ENCODE data around the gene CUX1. TPM values are rescaled to one million over a fixed set of nuclear protein-coding genes. Genes with fewer than 3 reads are reported as not detected.

The CUX1 gene
- total and polyA plus RNA-seq, 2 of the 13 experiments (the other 11 are each of a cell fraction or from before 2014, with no cell fraction given), result 13.7 to 14.9 TPM

- TF ChIP-seq AGO1 (IDR thresholded peaks at IDR 0.05; ENCODE audit: low read depth, low read length, poor library complexity, severe bottlenecking) (no peak), ZNF75D (CRISPR knock-in tag; IDR thresholded peaks at IDR 0.05; ENCODE audit: borderline replicate concordance) (no peak), SMAD9 (CRISPR knock-in tag; IDR thresholded peaks at IDR 0.05) (no peak; the same call in 1 of the 2 replicates), ISX (CRISPR knock-in tag; conservative IDR thresholded peaks at IDR 0.05) (no peak), GATAD2A (CRISPR knock-in tag; IDR thresholded peaks at IDR 0.05) (peak; percentile 82; the same call in 1 of the 2 replicates), ZNF292 (CRISPR knock-in tag; IDR thresholded peaks at IDR 0.05; ENCODE audit: borderline replicate concordance, low read depth) (peak; percentile 84; the same call in 1 of the 2 replicates), ZNF652 (CRISPR knock-in tag; IDR thresholded peaks at IDR 0.05; ENCODE audit: borderline replicate concordance, low read depth) (peak; percentile 17; the same call in 1 of the 2 replicates), SOX6 (IDR thresholded peaks at IDR 0.05) (no peak), SOX6 (CRISPR knock-in tag; IDR thresholded peaks at IDR 0.05) (peak; percentile 63; the same call in 1 of the 2 replicates), MED8 (CRISPR knock-in tag; IDR thresholded peaks at IDR 0.05; ENCODE audit: insufficient replicate concordance) (no peak), MAX (IDR thresholded peaks at IDR 0.05) (peak; percentile 68), ZNF556 (CRISPR knock-in tag; IDR thresholded peaks at IDR 0.05; ENCODE audit: borderline replicate concordance) (no peak), ELF4 (CRISPR knock-in tag; IDR thresholded peaks at IDR 0.05; ENCODE audit: borderline replicate concordance) (no peak), NCOA5 (CRISPR knock-in tag; IDR thresholded peaks at IDR 0.05) (no peak), ZFP82 (CRISPR knock-in tag; IDR thresholded peaks at IDR 0.05; ENCODE audit: borderline replicate concordance) (no peak)
- TF ChIP-seq, protein P1, sequence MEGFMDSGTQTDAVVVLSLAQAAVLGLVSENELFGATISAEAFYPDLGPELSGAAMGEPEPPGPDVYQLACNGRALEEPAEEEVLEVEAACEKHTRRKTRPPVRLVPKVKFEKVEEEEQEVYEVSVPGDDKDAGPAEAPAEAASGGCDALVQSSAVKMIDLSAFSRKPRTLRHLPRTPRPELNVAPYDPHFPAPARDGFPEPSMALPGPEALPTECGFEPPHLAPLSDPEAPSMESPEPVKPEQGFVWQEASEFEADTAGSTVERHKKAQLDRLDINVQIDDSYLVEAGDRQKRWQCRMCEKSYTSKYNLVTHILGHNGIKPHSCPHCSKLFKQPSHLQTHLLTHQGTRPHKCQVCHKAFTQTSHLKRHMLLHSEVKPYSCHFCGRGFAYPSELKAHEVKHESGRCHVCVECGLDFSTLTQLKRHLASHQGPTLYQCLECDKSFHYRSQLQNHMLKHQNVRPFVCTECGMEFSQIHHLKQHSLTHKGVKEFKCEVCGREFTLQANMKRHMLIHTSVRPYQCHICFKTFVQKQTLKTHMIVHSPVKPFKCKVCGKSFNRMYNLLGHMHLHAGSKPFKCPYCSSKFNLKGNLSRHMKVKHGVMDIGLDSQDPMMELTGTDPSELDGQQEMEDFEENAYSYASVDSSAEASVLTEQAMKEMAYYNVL (CRISPR knock-in tag; IDR thresholded peaks at IDR 0.05; ENCODE audit: borderline replicate concordance), result peak; percentile 65; the same call in 1 of the 2 replicates
- TF ChIP-seq, protein P2, sequence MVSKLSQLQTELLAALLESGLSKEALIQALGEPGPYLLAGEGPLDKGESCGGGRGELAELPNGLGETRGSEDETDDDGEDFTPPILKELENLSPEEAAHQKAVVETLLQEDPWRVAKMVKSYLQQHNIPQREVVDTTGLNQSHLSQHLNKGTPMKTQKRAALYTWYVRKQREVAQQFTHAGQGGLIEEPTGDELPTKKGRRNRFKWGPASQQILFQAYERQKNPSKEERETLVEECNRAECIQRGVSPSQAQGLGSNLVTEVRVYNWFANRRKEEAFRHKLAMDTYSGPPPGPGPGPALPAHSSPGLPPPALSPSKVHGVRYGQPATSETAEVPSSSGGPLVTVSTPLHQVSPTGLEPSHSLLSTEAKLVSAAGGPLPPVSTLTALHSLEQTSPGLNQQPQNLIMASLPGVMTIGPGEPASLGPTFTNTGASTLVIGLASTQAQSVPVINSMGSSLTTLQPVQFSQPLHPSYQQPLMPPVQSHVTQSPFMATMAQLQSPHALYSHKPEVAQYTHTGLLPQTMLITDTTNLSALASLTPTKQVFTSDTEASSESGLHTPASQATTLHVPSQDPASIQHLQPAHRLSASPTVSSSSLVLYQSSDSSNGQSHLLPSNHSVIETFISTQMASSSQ (IDR thresholded peaks at IDR 0.05; ENCODE audit: low read depth), result no peak
- TF ChIP-seq, protein P2 (CRISPR knock-in tag; IDR thresholded peaks at IDR 0.05; ENCODE audit: borderline replicate concordance), result no peak; the same call in 1 of the 2 replicates
- TF ChIP-seq, protein P3, sequence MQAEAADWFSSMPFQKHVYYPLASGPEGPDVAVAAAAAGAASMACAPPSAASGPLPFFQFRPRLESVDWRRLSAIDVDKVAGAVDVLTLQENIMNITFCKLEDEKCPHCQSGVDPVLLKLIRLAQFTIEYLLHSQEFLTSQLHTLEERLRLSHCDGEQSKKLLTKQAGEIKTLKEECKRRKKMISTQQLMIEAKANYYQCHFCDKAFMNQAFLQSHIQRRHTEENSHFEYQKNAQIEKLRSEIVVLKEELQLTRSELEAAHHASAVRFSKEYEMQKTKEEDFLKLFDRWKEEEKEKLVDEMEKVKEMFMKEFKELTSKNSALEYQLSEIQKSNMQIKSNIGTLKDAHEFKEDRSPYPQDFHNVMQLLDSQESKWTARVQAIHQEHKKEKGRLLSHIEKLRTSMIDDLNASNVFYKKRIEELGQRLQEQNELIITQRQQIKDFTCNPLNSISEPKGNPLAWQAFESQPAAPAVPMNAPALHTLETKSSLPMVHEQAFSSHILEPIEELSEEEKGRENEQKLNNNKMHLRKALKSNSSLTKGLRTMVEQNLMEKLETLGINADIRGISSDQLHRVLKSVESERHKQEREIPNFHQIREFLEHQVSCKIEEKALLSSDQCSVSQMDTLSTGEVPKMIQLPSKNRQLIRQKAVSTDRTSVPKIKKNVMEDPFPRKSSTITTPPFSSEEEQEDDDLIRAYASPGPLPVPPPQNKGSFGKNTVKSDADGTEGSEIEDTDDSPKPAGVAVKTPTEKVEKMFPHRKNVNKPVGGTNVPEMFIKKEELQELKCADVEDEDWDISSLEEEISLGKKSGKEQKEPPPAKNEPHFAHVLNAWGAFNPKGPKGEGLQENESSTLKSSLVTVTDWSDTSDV (CRISPR knock-in tag; IDR thresholded peaks at IDR 0.05), result no peak
Measured at GRCh38 chr7:101856473-101857357, 39.3 kb downstream of the CUX1 start (continued).
